Measurements from ENCODE around the gene TTLL6. TPM values are rescaled to one million over a fixed set of nuclear protein-coding genes. Genes with fewer than 3 reads are reported as not detected.

Gene TTLL6
- total RNA-seq, 1 experiment from 2014 or later = not detected

GRCh38 chr17:48761114-48761513, 55.9 kb downstream of the TTLL6 start:
- no peak for DNase-seq (ENCODE audit: low read depth)

- DNase-seq (ENCODE audit: low read depth) = no peak
Measured at GRCh38 chr17:48760411-48760810, 56.6 kb downstream of the TTLL6 start.

- peak; percentile 26 for DNase-seq (ENCODE audit: low read depth)
Measured at GRCh38 chr17:48759288-48759687, 57.7 kb downstream of the TTLL6 start.

- DNase-seq (ENCODE audit: low read depth) = peak; percentile 55
Measured at GRCh38 chr17:48757524-48757961, 59.5 kb downstream of the TTLL6 start.

GRCh38 chr17:48756830-48757251, 60.2 kb downstream of the TTLL6 start:
- DNase-seq (ENCODE audit: low read depth) = no peak

GRCh38 chr17:48755356-48755755, 61.7 kb downstream of the TTLL6 start:
- no peak for DNase-seq (ENCODE audit: low read depth)

- DNase-seq (ENCODE audit: low read depth) = no peak
Measured at GRCh38 chr17:48754500-48755261, 62.3 kb downstream of the TTLL6 start.

GRCh38 chr17:48753794-48754499, 63.1 kb downstream of the TTLL6 start:
- peak; percentile 56 for DNase-seq (ENCODE audit: low read depth)

GRCh38 chr17:48752399-48753288, 64.4 kb downstream of the TTLL6 start:
- no peak for DNase-seq (ENCODE audit: low read depth)

GRCh38 chr17:48751733-48752398, 65.2 kb downstream of the TTLL6 start:
- no peak for DNase-seq (ENCODE audit: low read depth)

- peak; percentile 19 for DNase-seq (ENCODE audit: low read depth)
Measured at GRCh38 chr17:48751172-48751571, 65.9 kb downstream of the TTLL6 start.

- no peak for DNase-seq (ENCODE audit: low read depth)
Measured at GRCh38 chr17:48749621-48750553, 67.1 kb downstream of the TTLL6 start.

GRCh38 chr17:48748718-48749566, 68.1 kb downstream of the TTLL6 start:
- DNase-seq (ENCODE audit: low read depth) = no peak

- no peak for DNase-seq (ENCODE audit: low read depth)
Measured at GRCh38 chr17:48747445-48748363, 69.3 kb downstream of the TTLL6 start.

GRCh38 chr17:48746916-48747444, 70.0 kb downstream of the TTLL6 start:
- DNase-seq (ENCODE audit: low read depth) = no peak

- DNase-seq (ENCODE audit: low read depth) = no peak
Measured at GRCh38 chr17:48745381-48746275, 71.4 kb downstream of the TTLL6 start.

- no peak for DNase-seq (ENCODE audit: low read depth)
Measured at GRCh38 chr17:48740537-48740936, 76.5 kb downstream of the TTLL6 start.

All from LHCN-M2 (cell line).